ENCODE measurements around the gene SMOC1.
"Not testable (repeated sequence)": the region's sequence is repeated elsewhere in the genome, so short reads cannot be mapped to it uniquely, and the experiment has no call there.

The SMOC1 gene

GRCh38 chr14:69901113-69901951, 22.1 kb downstream of the SMOC1 start:
- DNase-seq (ENCODE audit: low spot score), result no peak

GRCh38 chr14:69903046-69903445, 23.8 kb downstream of the SMOC1 start:
- not testable (repeated sequence) for DNase-seq (ENCODE audit: low spot score)

- no peak for DNase-seq (ENCODE audit: low spot score)
Observed at GRCh38 chr14:69904246-69904645, 25.0 kb downstream of the SMOC1 start.

GRCh38 chr14:69906201-69906600, 27.0 kb downstream of the SMOC1 start:
- DNase-seq (ENCODE audit: low spot score), result no peak

GRCh38 chr14:69909826-69910550, 30.8 kb downstream of the SMOC1 start:
- no peak for DNase-seq (ENCODE audit: low spot score)

GRCh38 chr14:69910871-69911270, 31.7 kb downstream of the SMOC1 start:
- DNase-seq (ENCODE audit: low spot score), result no peak

- DNase-seq (ENCODE audit: low spot score), result no peak
Observed at GRCh38 chr14:69913686-69914085, 34.5 kb downstream of the SMOC1 start.

GRCh38 chr14:69916396-69916795, 37.2 kb downstream of the SMOC1 start:
- DNase-seq (ENCODE audit: low spot score), result no peak

GRCh38 chr14:69917287-69917686, 38.1 kb downstream of the SMOC1 start:
- DNase-seq (ENCODE audit: low spot score), result no peak

GRCh38 chr14:69919815-69920214, 40.6 kb downstream of the SMOC1 start:
- DNase-seq (ENCODE audit: low spot score), result no peak

- no peak for DNase-seq (ENCODE audit: low spot score)
Observed at GRCh38 chr14:69921052-69921451, 41.8 kb downstream of the SMOC1 start.

GRCh38 chr14:69922198-69922597, 43.0 kb downstream of the SMOC1 start:
- DNase-seq (ENCODE audit: low spot score), result no peak

GRCh38 chr14:69924201-69924600, 45.0 kb downstream of the SMOC1 start:
- no peak for DNase-seq (ENCODE audit: low spot score)

GRCh38 chr14:69928111-69928523, 48.9 kb downstream of the SMOC1 start:
- DNase-seq (ENCODE audit: low spot score), result no peak

- DNase-seq (ENCODE audit: low spot score), result no peak
Observed at GRCh38 chr14:69930780-69931379, 51.7 kb downstream of the SMOC1 start.

- DNase-seq (ENCODE audit: low spot score), result no peak
Observed at GRCh38 chr14:69931960-69932359, 52.7 kb downstream of the SMOC1 start.

- no peak for DNase-seq (ENCODE audit: low spot score)
Observed at GRCh38 chr14:69932391-69932790, 53.2 kb downstream of the SMOC1 start.

GRCh38 chr14:69933623-69934275, 54.5 kb downstream of the SMOC1 start:
- no peak for DNase-seq (ENCODE audit: low spot score)

- DNase-seq (ENCODE audit: low spot score), result no peak
Observed at GRCh38 chr14:69937367-69938081, 58.3 kb downstream of the SMOC1 start.

- no peak for DNase-seq (ENCODE audit: low spot score)
Observed at GRCh38 chr14:69938751-69939150, 59.5 kb downstream of the SMOC1 start.
